HepG2 (cell line): ENCODE results near the gene GALNT18. TPM values are rescaled to one million over a fixed set of nuclear protein-coding genes. Genes with fewer than 3 reads are reported as not detected.

Experiments
- ATAC-seq: fragments of 200-7000 bp; cut with Tn5 transposase; 3 replicates; pipeline ENCODE4 v1.9.1; 2020; ENCODE audit warnings: mild to moderate bottlenecking, moderate library complexity
- BruUV-seq: library from RNA; stranded (reverse); fragments of 400-500 nt; replicated peaks from 2 replicates; lab custom pipeline; 2021; lab: Mats Ljungman, UMichigan
- CTCF ChIA-PET: fragments of 300-600 bp; formaldehyde crosslinking; extraction: SDS; loops from one replicate; lab custom pipeline; 2021; ENCODE audit warnings: low total read pairs, inconsistent platforms, low intra/inter-chr PET ratio; lab: Yijun Ruan, JAX
- POLR2A ChIA-PET: fragments of 350-600 bp; sonication (Branson Sonifier 250); formaldehyde crosslinking; loops from one replicate; lab custom pipeline; 2020; ENCODE audit warnings: antibody characterized with exemption, inconsistent platforms; lab: Yijun Ruan, JAX
- DNase-seq: peaks from one replicate; pipeline ENCODE4 v3.0.0-alpha.2; 2015; ENCODE audit warnings: low spot score
- FAIRE-seq: peaks from 3 replicates; lab custom pipeline; 2011; peaks lifted over from hg19 to GRCh38; lab: Jason Lieb, UNC
- H2AFZ ChIP-seq: one replicate; pipeline ENCODE4 v1.6.1; 2011; ENCODE audit warnings: low read length, inconsistent platforms
- H3K27ac ChIP-seq: fragments of 300-600 bp; 3 replicates; pipeline ENCODE4 v1.8.0; 2011; ENCODE audit warnings: mixed run types, mild to moderate bottlenecking, mixed read lengths, low read length, inconsistent platforms; ENCODE audit not compliant: insufficient read depth; ENCODE audit errors: extremely low read length
- H3K27me3 ChIP-seq, 2 experiments: fragments of 200-600 bp in 1 of 2; 2 replicates in 1 of 2; 3 replicates in 1 of 2; pipeline versions ENCODE4 v1.6.0 to v1.8.0; 2011; ENCODE audit warnings: low read length in 2 of 2, mild to moderate bottlenecking in 2 of 2, moderate library complexity in 2 of 2, inconsistent platforms in 1 of 2; ENCODE audit not compliant: insufficient read depth in 2 of 2, control insufficient read depth in 1 of 2
- H3K36me3 ChIP-seq, 2 experiments: fragments of 200-600 bp in 1 of 2; replicated peaks in 1 of 2; 2 replicates in 1 of 2; 3 replicates in 1 of 2; pipeline versions ENCODE4 v1.5.1 to v1.8.0; 2011; ENCODE audit warnings: low read length in 2 of 2, inconsistent platforms in 1 of 2; ENCODE audit not compliant: insufficient read depth in 2 of 2, control insufficient read depth in 1 of 2
- H3K4me1 ChIP-seq: 2 replicates; pipeline ENCODE4 v1.5.1; 2012; ENCODE audit warnings: low read length, inconsistent platforms; ENCODE audit not compliant: insufficient read depth
- H3K4me2 ChIP-seq: 2 replicates; pipeline ENCODE4 v1.6.0; 2011; ENCODE audit warnings: low read depth, low read length, inconsistent platforms
- H3K4me3 ChIP-seq, 3 experiments: fragments of 200-600 bp in 1 of 3; sonication (generic), shearing (Covaris generic) in 1 of 3; replicated peaks in 1 of 3; 2 replicates each; pipeline ENCODE4 v1.5.1; 2011 to 2016; ENCODE audit warnings: low read length in 3 of 3, inconsistent platforms in 2 of 3, low read depth in 2 of 3, mild to moderate bottlenecking in 2 of 3, control low read depth in 1 of 3, mixed read lengths in 1 of 3; ENCODE audit not compliant: insufficient read depth in 1 of 3
- H3K79me2 ChIP-seq: one replicate; pipeline ENCODE4 v1.6.1; 2011; ENCODE audit warnings: low read length, inconsistent platforms; ENCODE audit not compliant: insufficient read depth
- H3K9ac ChIP-seq: 2 replicates; pipeline ENCODE4 v1.6.0; 2011; ENCODE audit warnings: mild to moderate bottlenecking, low read depth, low read length, inconsistent platforms; ENCODE audit not compliant: insufficient read depth
- H3K9me3 ChIP-seq: 2 replicates; pipeline ENCODE4 v1.5.1; 2012; ENCODE audit warnings: mild to moderate bottlenecking, low read length
- H4K20me1 ChIP-seq: 2 replicates; pipeline ENCODE4 v1.6.0; 2011; ENCODE audit warnings: inconsistent platforms, mild to moderate bottlenecking, low read length, moderate library complexity; ENCODE audit not compliant: insufficient read depth
- CCDC6 ChIP-seq: sonication (generic); formaldehyde crosslinking; IDR thresholded peaks from 2 replicates; pipeline ENCODE4 v1.8.1; 2022; ENCODE audit warnings: mild to moderate bottlenecking, missing genetic modification reagents, moderate library complexity
- CREM ChIP-seq, 2 experiments: sonication (generic) in 1 of 2; formaldehyde crosslinking in 1 of 2; IDR thresholded peaks; 2 replicates each; pipeline versions ENCODE4 v1.4.0 to v1.6.1; 2016 to 2020; ENCODE audit warnings: antibody characterized with exemption in 1 of 2, mild to moderate bottlenecking in 1 of 2, missing genetic modification reagents in 1 of 2
- FOXK2 ChIP-seq: fragments of 450-650 bp; IDR thresholded peaks from 2 replicates; pipeline ENCODE4 v1.6.1; 2016
- SKI ChIP-seq: fragments of 450-650 bp; IDR thresholded peaks from one replicate; pipeline ENCODE4 v1.6.1; 2018; ENCODE audit warnings: mild to moderate bottlenecking; ENCODE audit not compliant: partially characterized antibody
- TBX2 ChIP-seq: sonication (generic); formaldehyde crosslinking; IDR thresholded peaks from 2 replicates; pipeline ENCODE4 v1.5.0; 2020; ENCODE audit warnings: missing genetic modification reagents, mild to moderate bottlenecking, borderline replicate concordance
- ZFP37 ChIP-seq: sonication (generic); formaldehyde crosslinking; IDR thresholded peaks from 2 replicates; pipeline ENCODE4 v1.4.0; 2020; ENCODE audit warnings: missing genetic modification reagents, borderline replicate concordance
- ZMYM4 ChIP-seq: sonication (generic); formaldehyde crosslinking; IDR thresholded peaks from 2 replicates; pipeline ENCODE4 v1.8.1; 2023; ENCODE audit warnings: mild to moderate bottlenecking, missing genetic modification reagents
- ZNF234 ChIP-seq: sonication (generic); formaldehyde crosslinking; conservative IDR thresholded peaks from 2 replicates; pipeline ENCODE4 v1.5.1; 2020; ENCODE audit warnings: mild to moderate bottlenecking, missing genetic modification reagents
- ZNF296 ChIP-seq: sonication (generic); formaldehyde crosslinking; conservative IDR thresholded peaks from 2 replicates; pipeline ENCODE4 v1.5.0; 2020; ENCODE audit warnings: mild to moderate bottlenecking, missing genetic modification reagents
- ZNF318 ChIP-seq: sonication (generic); formaldehyde crosslinking; IDR thresholded peaks from 2 replicates; pipeline ENCODE4 v1.4.0; 2020; ENCODE audit warnings: mild to moderate bottlenecking, missing genetic modification reagents
- ZNF468 ChIP-seq: sonication (generic); formaldehyde crosslinking; IDR thresholded peaks from 2 replicates; pipeline ENCODE4 v1.8.0; 2022; ENCODE audit warnings: mild to moderate bottlenecking, moderate library complexity, missing genetic modification reagents
- ZNF609 ChIP-seq: sonication (generic); formaldehyde crosslinking; IDR thresholded peaks from 2 replicates; pipeline ENCODE4 v1.4.0; 2020; ENCODE audit warnings: mild to moderate bottlenecking, missing genetic modification reagents, borderline replicate concordance
- WGBS: methylation state at CpG from one replicate; pipeline ENCODE4 v1.1.6; 2017; ENCODE audit warnings: low lambda C conversion rate; 5-methylcytosine and 5-hydroxymethylcytosine counted together
- in situ Hi-C: cut with HindIII; loops from 2 replicates; pipeline ENCODE4 v1.10.0; 2017; ENCODE audit warnings: low pct_unique_long_range_greater_than_20kb; ENCODE audit not compliant: extremely low pct_ligation_motif_present
- intact Hi-C: fragments of 100-400 bp; cut with micrococcal nuclease; formaldehyde crosslinking; loops from one replicate; pipeline ENCODE4 v1.10.0; 2022; ENCODE audit not compliant: unreplicated experiment
- polyA plus RNA-seq, 8 experiments: library from polyadenylated mRNA; depleted of rRNA in 3 of 8; stranded (reverse) in 7 of 8; unstranded in 1 of 8; fragments of >200 nt; fragmentation: Illumina TruSeq in 4 of 8; extraction: Trizol in 4 of 8; gene quantifications; 2 replicates each; pipeline versions ENCODE4 v1.2.1 to v1.2.3, GENCODE V29; 2011 to 2016; ENCODE audit warnings: low read depth in 4 of 8, missing spikeins in 1 of 8, mixed read lengths in 1 of 8; ENCODE audit not compliant: insufficient read depth in 1 of 8
- total RNA-seq, 5 experiments: library from RNA; depleted of rRNA; stranded (reverse); fragments of >200 nt; fragmentation: Illumina TruSeq; extraction: Trizol; gene quantifications; 2 replicates each; pipeline ENCODE4 v1.2.3, GENCODE V29; 2016; ENCODE audit warnings: low read depth in 1 of 5

Gene GALNT18
- total and polyA plus RNA-seq, 2 of the 13 experiments (the other 11 are each of a cell fraction or from before 2014, with no cell fraction given): 0.11 TPM; not detected in 1

- no peak for FAIRE-seq
These were observed 96.5 kb downstream of the GALNT18 start for GRCh38 chr11:11525283-11525682.

More at GRCh38 chr11:11525283-11525682, 96.5 kb downstream of the GALNT18 start:
- Histone ChIP-seq H3K9ac (no peak overlapping the region), H2AFZ (no peak overlapping the region), H4K20me1 (no peaks in the 10 kb centered on the region), H3K4me2 (no peak overlapping the region), H3K9me3 (no peaks in the 10 kb centered on the region), H3K79me2 (no peaks in the 10 kb centered on the region), H3K4me3 (no peak overlapping the region), H3K36me3 (no peaks in the 10 kb centered on the region), H3K4me1 (no peaks in the 10 kb centered on the region), H3K27ac (no peak overlapping the region), H3K27me3 (peaks cover 2 to 8% of the 10 kb centered on the region in 2 experiments; a peak in 3 of 5 replicates)
- DNase-seq (no peak), ATAC-seq (no peak)
- 41% methylated on average over 5 of the region's 5 CpGs for WGBS
- ChIA-PET POLR2A (no interaction called here), CTCF (no interaction called here)
- no TSS peak for BruUV-seq
- intact Hi-C loops: no loop called here
- TF ChIP-seq FOXK2: no peak
- no peak for TF ChIP-seq ZMYM4
- TF ChIP-seq SKI: no peak
- TF ChIP-seq ZNF296 (CRISPR knock-in tag): no peak
- TF ChIP-seq ZNF234 (CRISPR knock-in tag): no peak
- TF ChIP-seq CREM (IDR thresholded peaks at IDR 0.05): no peak
- TF ChIP-seq CREM (CRISPR knock-in tag; IDR thresholded peaks at IDR 0.05): no peak
- TF ChIP-seq ZFP37 (CRISPR knock-in tag): no peak
- no peak for TF ChIP-seq TBX2 (CRISPR knock-in tag)
- no peak for TF ChIP-seq ZNF318
- TF ChIP-seq ZNF468: no peak
- TF ChIP-seq ZNF609 (CRISPR knock-in tag): no peak
- TF ChIP-seq CCDC6: no peak
- in situ Hi-C loops: no loop called here
